Panc1 (cell line): Measurements from ENCODE around the gene ORM1. TPM values are rescaled to one million over a fixed set of nuclear protein-coding genes. Genes with fewer than 3 reads are reported as not detected.

Source experiments
- ATAC-seq: fragments of 200-7000 bp; cut with Tn5 transposase; 2 replicates; pipeline ENCODE4 v1.9.1; 2020; ENCODE audit warnings: mild to moderate bottlenecking, moderate library complexity
- BruUV-seq: library from RNA; stranded (reverse); fragments of 400-500 nt; replicated peaks from 2 replicates; lab custom pipeline; 2021; lab: Mats Ljungman, UMichigan
- CTCF ChIA-PET: fragments of 300-600 bp; sonication (Branson Sonifier 250); formaldehyde crosslinking; loops from one replicate; lab custom pipeline; 2022; ENCODE audit warnings: antibody characterized with exemption; lab: Charles Lee
- POLR2A ChIA-PET: fragments of 300-600 bp; sonication (Branson Sonifier 250); formaldehyde crosslinking; loops from one replicate; lab custom pipeline; 2022; ENCODE audit warnings: antibody characterized with exemption; lab: Charles Lee
- DNase-seq: peaks from one replicate; pipeline ENCODE4 v3.0.0-alpha.2; 2010; ENCODE audit warnings: low read depth, low spot score
- H3K27ac ChIP-seq: 2 replicates; pipeline ENCODE4 v1.5.1; 2011; ENCODE audit warnings: mild to moderate bottlenecking, low read length, inconsistent platforms
- H3K27me3 ChIP-seq: fragments of 200-500 bp; sonication (Bioruptor generic); 2 replicates; pipeline ENCODE4 v1.6.0; 2014; ENCODE audit warnings: low read length, inconsistent platforms; ENCODE audit not compliant: control insufficient read depth, insufficient read depth
- H3K36me3 ChIP-seq: fragments of 200-500 bp; sonication (Bioruptor generic); 2 replicates; pipeline ENCODE4 v1.5.1; 2014; ENCODE audit warnings: inconsistent platforms, mild to moderate bottlenecking, low read length, moderate library complexity; ENCODE audit not compliant: control insufficient read depth, insufficient read depth
- H3K4me1 ChIP-seq: 2 replicates; pipeline ENCODE4 v1.5.1; 2011; ENCODE audit warnings: inconsistent platforms, mild to moderate bottlenecking, low read length, moderate library complexity; ENCODE audit not compliant: control insufficient read depth, insufficient read depth
- H3K4me3 ChIP-seq, 2 experiments: 2 replicates each; pipeline ENCODE4 v1.5.1; 2011 to 2012; ENCODE audit warnings: low read depth in 2 of 2, low read length in 2 of 2, mild to moderate bottlenecking in 2 of 2, inconsistent platforms in 1 of 2, moderate library complexity in 1 of 2
- H3K9me3 ChIP-seq: fragments of 200-500 bp; sonication (Bioruptor generic); 2 replicates; pipeline ENCODE4 v1.5.1; 2014; ENCODE audit warnings: low read depth, mild to moderate bottlenecking, inconsistent platforms, low read length, moderate library complexity; ENCODE audit not compliant: control insufficient read depth, insufficient read depth
- POLR2AphosphoS5 ChIP-seq: IDR thresholded peaks from 2 replicates; pipeline ENCODE4 v1.6.1; 2012; ENCODE audit warnings: mild to moderate bottlenecking, low read depth, low read length, moderate library complexity
- SIN3A ChIP-seq: IDR thresholded peaks from 2 replicates; pipeline ENCODE4 v1.6.1; 2012; ENCODE audit warnings: low read depth, mild to moderate bottlenecking, low read length, moderate library complexity, borderline replicate concordance; ENCODE audit not compliant: insufficient read depth
- TCF7L2 ChIP-seq: IDR thresholded peaks from 2 replicates; pipeline ENCODE4 v1.6.1; 2011; ENCODE audit warnings: mild to moderate bottlenecking, low read depth, low read length, inconsistent platforms
- in situ Hi-C: cut with HindIII; loops from 2 replicates; pipeline ENCODE4 v1.10.0; 2016; ENCODE audit warnings: low sequenced_read_pairs, low pct_unique_long_range_greater_than_20kb
- intact Hi-C: fragments of 100-400 bp; cut with micrococcal nuclease; formaldehyde crosslinking; loops from one replicate; pipeline ENCODE4 v1.10.0; 2022; ENCODE audit not compliant: unreplicated experiment
- total RNA-seq: library from RNA; stranded (reverse); gene quantifications from one replicate; pipeline ENCODE4 v1.2.1, GENCODE V29; 2021; ENCODE audit not compliant: unreplicated experiment
- TF ChIP-seq, protein P1 (sequence below), 2 experiments: IDR thresholded peaks; 2 replicates each; pipeline ENCODE4 v1.6.1; 2011 to 2012; ENCODE audit warnings: low read depth in 2 of 2, control low read depth in 1 of 2, low read length in 1 of 2, mild to moderate bottlenecking in 1 of 2, moderate library complexity in 1 of 2; ENCODE audit not compliant: insufficient read depth in 1 of 2
- TF ChIP-seq, protein P2 (sequence below): fragments of 450-650 bp; IDR thresholded peaks from 2 replicates; pipeline ENCODE4 v1.5.1; 2017; ENCODE audit warnings: mild to moderate bottlenecking

Gene ORM1
- total RNA-seq, 1 experiment from 2014 or later: 3.5 TPM

DNA sequence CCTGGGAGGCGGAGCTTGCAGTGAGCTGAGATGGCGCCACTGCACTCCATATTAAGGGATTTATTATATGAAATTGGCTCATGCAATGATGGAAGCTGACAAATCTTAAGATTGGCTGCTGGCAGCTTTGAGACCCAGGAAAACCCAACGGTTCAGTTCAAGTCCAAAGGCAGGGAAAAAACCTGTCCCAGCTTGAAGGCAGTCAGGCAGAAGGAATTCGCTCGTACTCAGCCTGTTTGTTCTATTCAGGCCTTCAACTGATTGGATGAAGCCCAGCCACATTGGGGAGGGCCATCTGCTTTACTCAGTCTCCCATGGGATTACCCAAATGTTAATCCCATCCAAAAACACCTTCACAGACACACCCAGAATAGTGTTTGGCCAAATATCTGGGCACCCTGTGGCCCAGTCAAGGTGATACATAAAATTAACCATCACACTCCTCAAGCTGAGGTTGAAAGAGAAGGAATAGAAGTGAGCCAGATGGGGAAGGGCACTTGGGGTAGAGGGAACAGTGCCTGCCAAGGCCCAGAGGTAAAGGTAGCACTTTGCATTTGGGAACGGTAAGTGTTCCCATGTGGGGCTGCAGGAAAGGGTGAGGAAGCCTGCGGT, 8.5 kb upstream of the ORM1 start:
- ATAC-seq: no peak
- intact Hi-C loops (no loop called here), in situ Hi-C loops (no loop called here)
- H3K27ac ChIP-seq: no peak overlapping the region
- no peaks in the 10 kb centered on the region for H3K4me1 ChIP-seq
- H3K4me3 ChIP-seq: no peak overlapping the region
- H3K36me3 ChIP-seq: no peaks in the 10 kb centered on the region
- no peaks in the 10 kb centered on the region for H3K27me3 ChIP-seq
- POLR2A ChIA-PET: no interaction called here
- no TSS peak for BruUV-seq
- no peak for DNase-seq
- H3K9me3 ChIP-seq: no peaks in the 10 kb centered on the region
- TF ChIP-seq TCF7L2 (no peak), POLR2AphosphoS5 (no peak), SIN3A (no peak)
- TF ChIP-seq, protein P1, sequence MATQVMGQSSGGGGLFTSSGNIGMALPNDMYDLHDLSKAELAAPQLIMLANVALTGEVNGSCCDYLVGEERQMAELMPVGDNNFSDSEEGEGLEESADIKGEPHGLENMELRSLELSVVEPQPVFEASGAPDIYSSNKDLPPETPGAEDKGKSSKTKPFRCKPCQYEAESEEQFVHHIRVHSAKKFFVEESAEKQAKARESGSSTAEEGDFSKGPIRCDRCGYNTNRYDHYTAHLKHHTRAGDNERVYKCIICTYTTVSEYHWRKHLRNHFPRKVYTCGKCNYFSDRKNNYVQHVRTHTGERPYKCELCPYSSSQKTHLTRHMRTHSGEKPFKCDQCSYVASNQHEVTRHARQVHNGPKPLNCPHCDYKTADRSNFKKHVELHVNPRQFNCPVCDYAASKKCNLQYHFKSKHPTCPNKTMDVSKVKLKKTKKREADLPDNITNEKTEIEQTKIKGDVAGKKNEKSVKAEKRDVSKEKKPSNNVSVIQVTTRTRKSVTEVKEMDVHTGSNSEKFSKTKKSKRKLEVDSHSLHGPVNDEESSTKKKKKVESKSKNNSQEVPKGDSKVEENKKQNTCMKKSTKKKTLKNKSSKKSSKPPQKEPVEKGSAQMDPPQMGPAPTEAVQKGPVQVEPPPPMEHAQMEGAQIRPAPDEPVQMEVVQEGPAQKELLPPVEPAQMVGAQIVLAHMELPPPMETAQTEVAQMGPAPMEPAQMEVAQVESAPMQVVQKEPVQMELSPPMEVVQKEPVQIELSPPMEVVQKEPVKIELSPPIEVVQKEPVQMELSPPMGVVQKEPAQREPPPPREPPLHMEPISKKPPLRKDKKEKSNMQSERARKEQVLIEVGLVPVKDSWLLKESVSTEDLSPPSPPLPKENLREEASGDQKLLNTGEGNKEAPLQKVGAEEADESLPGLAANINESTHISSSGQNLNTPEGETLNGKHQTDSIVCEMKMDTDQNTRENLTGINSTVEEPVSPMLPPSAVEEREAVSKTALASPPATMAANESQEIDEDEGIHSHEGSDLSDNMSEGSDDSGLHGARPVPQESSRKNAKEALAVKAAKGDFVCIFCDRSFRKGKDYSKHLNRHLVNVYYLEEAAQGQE (IDR thresholded peaks at IDR 0.05; ENCODE audit: insufficient read depth in 1 of 2, low read depth in 2 of 2, low read length in 1 of 2): no peak
- TF ChIP-seq, protein P2, sequence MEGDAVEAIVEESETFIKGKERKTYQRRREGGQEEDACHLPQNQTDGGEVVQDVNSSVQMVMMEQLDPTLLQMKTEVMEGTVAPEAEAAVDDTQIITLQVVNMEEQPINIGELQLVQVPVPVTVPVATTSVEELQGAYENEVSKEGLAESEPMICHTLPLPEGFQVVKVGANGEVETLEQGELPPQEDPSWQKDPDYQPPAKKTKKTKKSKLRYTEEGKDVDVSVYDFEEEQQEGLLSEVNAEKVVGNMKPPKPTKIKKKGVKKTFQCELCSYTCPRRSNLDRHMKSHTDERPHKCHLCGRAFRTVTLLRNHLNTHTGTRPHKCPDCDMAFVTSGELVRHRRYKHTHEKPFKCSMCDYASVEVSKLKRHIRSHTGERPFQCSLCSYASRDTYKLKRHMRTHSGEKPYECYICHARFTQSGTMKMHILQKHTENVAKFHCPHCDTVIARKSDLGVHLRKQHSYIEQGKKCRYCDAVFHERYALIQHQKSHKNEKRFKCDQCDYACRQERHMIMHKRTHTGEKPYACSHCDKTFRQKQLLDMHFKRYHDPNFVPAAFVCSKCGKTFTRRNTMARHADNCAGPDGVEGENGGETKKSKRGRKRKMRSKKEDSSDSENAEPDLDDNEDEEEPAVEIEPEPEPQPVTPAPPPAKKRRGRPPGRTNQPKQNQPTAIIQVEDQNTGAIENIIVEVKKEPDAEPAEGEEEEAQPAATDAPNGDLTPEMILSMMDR: no peak
- CTCF ChIA-PET: no interaction called here

DNA sequence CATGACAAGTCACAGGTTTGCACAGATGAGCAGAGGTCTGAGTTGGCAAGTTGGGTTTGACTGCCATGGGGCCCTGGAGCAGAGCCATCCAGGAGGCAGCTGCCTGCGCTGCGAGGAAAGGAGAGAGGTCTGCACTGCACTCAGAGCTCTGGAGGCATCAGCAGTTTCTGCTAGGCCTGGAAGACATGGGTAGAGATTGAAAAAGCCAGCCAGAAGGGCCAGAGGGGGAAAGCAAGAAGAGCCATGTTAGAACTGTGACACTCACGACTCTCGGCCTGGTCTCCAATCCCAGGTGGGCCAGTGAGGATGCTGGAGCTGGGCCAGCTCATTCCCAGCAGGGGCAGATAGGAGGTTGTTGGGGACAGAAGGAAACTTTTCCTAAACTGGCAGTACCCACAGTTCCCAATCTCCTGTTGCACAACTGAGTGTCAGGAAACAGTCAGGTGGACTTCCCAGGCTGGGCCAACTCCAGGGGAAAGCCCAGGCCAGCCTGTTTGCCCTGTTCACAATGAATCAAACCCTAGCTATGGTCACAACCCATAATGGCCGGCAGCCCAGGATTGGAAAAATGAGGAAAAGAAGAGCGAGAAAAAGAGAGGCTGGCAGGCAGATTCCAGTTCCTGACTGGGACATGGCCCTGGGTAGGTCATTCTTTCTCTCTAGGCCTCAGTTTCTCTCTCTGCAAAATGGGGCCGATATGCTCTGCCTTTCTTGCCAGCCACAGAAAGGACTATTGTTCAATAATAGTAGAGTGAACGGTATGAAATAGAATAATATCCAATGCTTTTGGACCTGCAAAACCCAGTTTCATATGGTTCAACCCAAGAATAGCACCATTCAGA, 7.8 kb upstream of the ORM1 start:
- in situ Hi-C loops (no loop called here), intact Hi-C loops (no loop called here)
- Histone ChIP-seq H3K4me3 (no peak overlapping the region), H3K4me1 (no peaks in the 10 kb centered on the region), H3K36me3 (no peaks in the 10 kb centered on the region), H3K9me3 (no peaks in the 10 kb centered on the region), H3K27ac (no peak overlapping the region), H3K27me3 (no peaks in the 10 kb centered on the region)
- DNase-seq (no peak), ATAC-seq (no peak)
- TF ChIP-seq, protein P1 (IDR thresholded peaks at IDR 0.05; ENCODE audit: insufficient read depth in 1 of 2, low read depth in 2 of 2, low read length in 1 of 2): no peak
- TF ChIP-seq TCF7L2 (no peak), SIN3A (no peak), POLR2AphosphoS5 (no peak)
- TF ChIP-seq, protein P2: no peak
- no TSS peak for BruUV-seq
- POLR2A ChIA-PET: no interaction called here
- CTCF ChIA-PET: no interaction called here
